SK-N-SH (cell line): Measurements from ENCODE around the gene IL17RB. TPM values are rescaled to one million over a fixed set of nuclear protein-coding genes. Genes with fewer than 3 reads are reported as not detected.

Experiments
- CTCF ChIA-PET: fragments of 300-600, 350-600 bp; formaldehyde crosslinking; extraction: SDS; loops from one replicate; lab custom pipeline; 2021; lab: Yijun Ruan, JAX
- POLR2A ChIA-PET: fragments of 350-600 bp; sonication (Branson Sonifier 250); formaldehyde crosslinking; extraction: SDS; loops from one replicate; lab custom pipeline; 2020; ENCODE audit warnings: antibody characterized with exemption, inconsistent platforms; lab: Yijun Ruan, JAX
- DNase-seq: peaks from one replicate; pipeline ENCODE4 v3.0.0; 2012
- H2AFZ ChIP-seq: fragments of 200-600 bp; sonication (generic); 2 replicates; pipeline ENCODE4 v1.8.1; 2016; ENCODE audit warnings: antibody characterized with exemption, mild to moderate bottlenecking, low read depth
- H3F3A ChIP-seq: fragments of 200-600 bp; sonication (generic); replicated peaks from 2 replicates; pipeline ENCODE3; 2016; ENCODE audit warnings: antibody characterized with exemption, mild to moderate bottlenecking; ENCODE audit not compliant: insufficient read depth
- H3K27ac ChIP-seq, 2 experiments: fragments of 200-500 bp in 1 of 2; fragments of 200-600 bp in 1 of 2; sonication (Bioruptor generic) in 1 of 2; sonication (generic), shearing (Covaris generic) in 1 of 2; 2 replicates each; pipeline versions ENCODE4 v1.5.1 to v1.6.1; 2014 to 2016; ENCODE audit warnings: low read depth in 2 of 2, inconsistent platforms in 1 of 2, low read length in 1 of 2, mild to moderate bottlenecking in 1 of 2, mixed read lengths in 1 of 2
- H3K27me3 ChIP-seq: fragments of 200-600 bp; sonication (generic), shearing (Covaris generic); 2 replicates; pipeline ENCODE4 v1.6.1; 2016; ENCODE audit warnings: mixed run types; ENCODE audit not compliant: insufficient read depth
- H3K36me3 ChIP-seq, 2 experiments: fragments of 200-500 bp in 1 of 2; fragments of 200-600 bp in 1 of 2; sonication (Bioruptor generic) in 1 of 2; sonication (generic) in 1 of 2; replicated peaks in 1 of 2; 2 replicates each; pipeline versions ENCODE3 to v1.5.1; 2014 to 2016; ENCODE audit warnings: low read length in 1 of 2, mild to moderate bottlenecking in 1 of 2; ENCODE audit not compliant: insufficient read depth in 2 of 2, control insufficient read depth in 1 of 2
- H3K4me1 ChIP-seq, 2 experiments: fragments of 200-500 bp in 1 of 2; fragments of 200-600 bp in 1 of 2; sonication (Bioruptor generic) in 1 of 2; sonication (generic), shearing (Covaris generic) in 1 of 2; 2 replicates each; pipeline versions ENCODE4 v1.5.1 to v1.6.1; 2014 to 2016; ENCODE audit warnings: low read depth in 1 of 2, low read length in 1 of 2, mixed run types in 1 of 2; ENCODE audit not compliant: insufficient read depth in 2 of 2, control insufficient read depth in 1 of 2
- H3K4me2 ChIP-seq: fragments of 200-600 bp; sonication (generic), shearing (Covaris generic); 2 replicates; pipeline ENCODE4 v1.6.1; 2017; ENCODE audit warnings: mixed run types
- H3K4me3 ChIP-seq, 2 experiments: fragments of 200-500 bp in 1 of 2; fragments of 200-600 bp in 1 of 2; sonication (Bioruptor generic) in 1 of 2; sonication (generic), shearing (Covaris generic) in 1 of 2; 2 replicates each; pipeline versions ENCODE4 v1.5.1 to v1.8.1; 2014 to 2016; ENCODE audit warnings: low read depth in 2 of 2, inconsistent platforms in 1 of 2, low read length in 1 of 2, mild to moderate bottlenecking in 1 of 2, mixed read lengths in 1 of 2, moderate library complexity in 1 of 2
- H3K79me2 ChIP-seq: fragments of 200-600 bp; sonication (generic); 2 replicates; pipeline ENCODE4 v1.8.1; 2017; ENCODE audit warnings: mild to moderate bottlenecking; ENCODE audit not compliant: insufficient read depth
- H3K9ac ChIP-seq: fragments of 200-600 bp; sonication (generic); 2 replicates; pipeline ENCODE4 v1.6.1; 2017; ENCODE audit warnings: mixed run types
- H3K9me2 ChIP-seq: fragments of 200-600 bp; sonication (generic); 2 replicates; pipeline ENCODE4 v1.6.1; 2017; ENCODE audit warnings: mixed run types
- H3K9me3 ChIP-seq: fragments of 200-600 bp; sonication (generic); 2 replicates; pipeline ENCODE4 v1.6.1; 2017; ENCODE audit warnings: mixed run types, mild to moderate bottlenecking, moderate library complexity
- H4K20me1 ChIP-seq: fragments of 200-600 bp; sonication (generic); 2 replicates; pipeline ENCODE4 v1.6.1; 2017; ENCODE audit warnings: mild to moderate bottlenecking, mixed run types; ENCODE audit not compliant: insufficient read depth
- CHD2 ChIP-seq: fragments of 150-350 bp; IDR thresholded peaks from 2 replicates; pipeline ENCODE4 v1.6.1; 2018; ENCODE audit warnings: low read length; ENCODE audit not compliant: partially characterized antibody
- CTCF ChIP-seq: fragments of 200-600 bp; sonication (generic); IDR thresholded peaks from 2 replicates; pipeline ENCODE4 v1.6.1; 2017; ENCODE audit warnings: antibody characterized with exemption, mild to moderate bottlenecking, moderate library complexity
- ELF1 ChIP-seq: IDR thresholded peaks from 2 replicates; pipeline ENCODE4 v1.4.0; 2012
- EP300 ChIP-seq, 2 experiments: IDR thresholded peaks; 2 replicates each; pipeline versions ENCODE4 v1.4.0 to v1.6.1; 2012; ENCODE audit warnings: borderline replicate concordance in 1 of 2, low read depth in 1 of 2, low read length in 1 of 2
- EZH2phosphoT487 ChIP-seq: fragments of 200-600 bp; sonication (generic); IDR thresholded peaks from 2 replicates; pipeline ENCODE4 v1.6.1; 2017; ENCODE audit warnings: low read depth, mixed run types, mild to moderate bottlenecking, antibody characterized with exemption, moderate library complexity, borderline replicate concordance
- FOXJ3 ChIP-seq: sonication (generic); formaldehyde crosslinking; IDR thresholded peaks from 2 replicates; pipeline ENCODE4 v1.5.1; 2020; ENCODE audit warnings: mild to moderate bottlenecking, missing genetic modification reagents
- FOXM1 ChIP-seq: IDR thresholded peaks from 2 replicates; pipeline ENCODE4 v1.4.0; 2012; ENCODE audit warnings: low read depth, mild to moderate bottlenecking
- GABPA ChIP-seq: IDR thresholded peaks from 2 replicates; pipeline ENCODE4 v1.4.0; 2012; ENCODE audit warnings: low read depth, mild to moderate bottlenecking
- GATA2 ChIP-seq: sonication (generic); formaldehyde crosslinking; IDR thresholded peaks from 2 replicates; pipeline ENCODE4 v1.5.0; 2020; ENCODE audit warnings: mild to moderate bottlenecking, missing genetic modification reagents
- IRF3 ChIP-seq: fragments of 150-350 bp; IDR thresholded peaks from 2 replicates; pipeline ENCODE4 v1.6.1; 2016; ENCODE audit warnings: mild to moderate bottlenecking, low read depth, low read length
- MAX ChIP-seq: IDR thresholded peaks from 2 replicates; pipeline ENCODE4 v1.4.0; 2012; ENCODE audit warnings: low read depth
- MEF2A ChIP-seq: IDR thresholded peaks from 2 replicates; pipeline ENCODE4 v1.4.0; 2012; ENCODE audit warnings: low read depth, borderline replicate concordance
- MXI1 ChIP-seq: IDR thresholded peaks from 2 replicates; pipeline ENCODE4 v1.6.1; 2012; ENCODE audit warnings: mild to moderate bottlenecking, low read depth, low read length, improper control_type of control experiment
- NFIC ChIP-seq: IDR thresholded peaks from 2 replicates; pipeline ENCODE4 v1.4.0; 2012; ENCODE audit warnings: borderline replicate concordance
- NRF1 ChIP-seq: IDR thresholded peaks from 2 replicates; pipeline ENCODE4 v1.6.1; 2012; ENCODE audit warnings: low read depth, mild to moderate bottlenecking, low read length
- PBX3 ChIP-seq: IDR thresholded peaks from 2 replicates; pipeline ENCODE4; 2012
- POLR2AphosphoS5 ChIP-seq: IDR thresholded peaks from 2 replicates; pipeline ENCODE4 v1.6.1; 2012; ENCODE audit warnings: low read depth, low read length
- RAD21 ChIP-seq: IDR thresholded peaks from 2 replicates; pipeline ENCODE4 v1.6.1; 2012; ENCODE audit warnings: mild to moderate bottlenecking, low read length
- RCOR1 ChIP-seq: fragments of 150-350 bp; IDR thresholded peaks from 2 replicates; pipeline ENCODE4 v1.6.1; 2017; ENCODE audit warnings: antibody characterized with exemption, low read length
- RFX5 ChIP-seq: IDR thresholded peaks from 2 replicates; pipeline ENCODE4 v1.6.1; 2012; ENCODE audit warnings: mild to moderate bottlenecking, improper control_type of control experiment, low read length
- SIN3A ChIP-seq: IDR thresholded peaks from 2 replicates; pipeline ENCODE4 v1.6.1; 2012; ENCODE audit warnings: low read depth, mild to moderate bottlenecking, low read length, moderate library complexity, borderline replicate concordance
- SMC3 ChIP-seq: IDR thresholded peaks from 2 replicates; pipeline ENCODE4 v1.6.1; 2012; ENCODE audit warnings: low read depth, low read length, improper control_type of control experiment
- TCF12 ChIP-seq: IDR thresholded peaks from 2 replicates; pipeline ENCODE4 v1.4.0; 2012
- USF1 ChIP-seq: IDR thresholded peaks from 2 replicates; pipeline ENCODE4 v1.4.0; 2012; ENCODE audit warnings: low read depth, borderline replicate concordance
- USF2 ChIP-seq: fragments of 150-350 bp; IDR thresholded peaks from 2 replicates; pipeline ENCODE4 v1.6.1; 2017; ENCODE audit warnings: antibody characterized with exemption, low read length, low read depth, borderline replicate concordance
- YY1 ChIP-seq: IDR thresholded peaks from 2 replicates; pipeline ENCODE4 v1.4.0; 2012; ENCODE audit warnings: low read depth, mild to moderate bottlenecking
- WGBS: methylation state at CpG from one replicate; pipeline ENCODE4 v1.1.6; 2017; ENCODE audit warnings: low lambda C conversion rate; 5-methylcytosine and 5-hydroxymethylcytosine counted together
- polyA plus RNA-seq, 3 experiments: library from polyadenylated mRNA; depleted of rRNA; stranded (reverse); fragments of >200 nt; gene quantifications; 2 replicates each; pipeline ENCODE4 v1.2.3, GENCODE V29; 2012

Gene IL17RB
- polyA plus RNA-seq, 1 of the 3 experiments (the other 2 are of a cell fraction) = 0.10 TPM

GRCh38 chr3:53891497-53892285, 45.3 kb downstream of the IL17RB start, which contains the start of gene SELENOK:
Gene SELENOK, minus strand, starts transcription at chr3:53891859.
- Histone ChIP-seq H3K79me2 (peaks cover 47% of the 10 kb centered on the region), H3K9me3 (no peaks in the 10 kb centered on the region), H3K4me3 (peak within 1 kb of the TSS; percentile 88 to 100), H4K20me1 (no peaks in the 10 kb centered on the region), H2AFZ (peak within 1 kb of the TSS; percentile 87), H3K9me2 (no peaks in the 10 kb centered on the region), H3K4me2 (peak within 1 kb of the TSS; percentile 85), H3F3A (peaks cover 7% of the 10 kb centered on the region), H3K9ac (peak within 1 kb of the TSS; percentile 78), H3K4me1 (peaks cover 0 to 14% of the 10 kb centered on the region in 2 experiments; a peak in 2 of 4 replicates), H3K27ac (peak within 1 kb of the TSS; percentile 78 to 81), H3K27me3 (no peaks in the 10 kb centered on the region), H3K36me3 (peaks cover 11% of the 10 kb centered on the region in 2 experiments)
- ChIA-PET CTCF (interaction anchor here (1.1 to 1.5 kb wide), 4 partner anchors 47 to 544 kb away, joined by 3 to 5 read pairs (median 3); partner anchors contain the start of gene DCP1A), POLR2A (interaction anchor here (0.9 to 1.6 kb wide), 4 partner anchors 10 to 544 kb away, joined by 3 to 8 read pairs (median 4); partner anchors contain the start of genes ACTR8 and DCP1A)
- peak; percentile 91 for DNase-seq
- WGBS = under 1% methylated on average over 52 of the region's 73 CpGs
- no peak for TF ChIP-seq USF2
- TF ChIP-seq SIN3A = peak; percentile 86
- TF ChIP-seq SMC3 = no peak
- peak; percentile 65 for TF ChIP-seq ELF1
- TF ChIP-seq USF1 = no peak
- peak; percentile 72 for TF ChIP-seq MAX
- no peak for TF ChIP-seq CTCF
- peak; percentile 90 for TF ChIP-seq POLR2AphosphoS5
- peak; percentile 77 for TF ChIP-seq YY1
- no peak for TF ChIP-seq IRF3
- TF ChIP-seq FOXJ3 (CRISPR knock-in tag) = no peak
- no peak for TF ChIP-seq MEF2A
- peak; percentile 93 for TF ChIP-seq RFX5
- TF ChIP-seq GABPA = peak; percentile 92
- no peak for TF ChIP-seq GATA2 (CRISPR knock-in tag)
- peak; percentile 78 for TF ChIP-seq CHD2
- TF ChIP-seq NRF1 = no peak
- no peak; the same call in 1 of the 2 replicates for TF ChIP-seq TCF12
- no peak for TF ChIP-seq FOXM1
- TF ChIP-seq RCOR1 = peak; percentile 12; the same call in 1 of the 2 replicates
- TF ChIP-seq RAD21 = no peak
- peak; percentile 37 for TF ChIP-seq PBX3
- TF ChIP-seq EP300 (IDR thresholded peaks at IDR 0.05; ENCODE audit: borderline replicate concordance in 1 of 2, low read depth in 1 of 2, low read length in 1 of 2) = peak in 1 of 2 experiments; percentile 41; a peak in 2 of 4 replicates
- TF ChIP-seq MXI1 = peak; percentile 90
- TF ChIP-seq NFIC = no peak
- TF ChIP-seq EZH2phosphoT487 = no peak
